T-helper 2 cell treated with Interferon-gamma antibody and Interleukin-4, amounts not matched to agents 100 ng/mL and 5 ng/mL, for 36 hours (primary cell): ENCODE measurements around the gene ANKRD13A. TPM values are rescaled to one million over a fixed set of nuclear protein-coding genes. Genes with fewer than 3 reads are reported as not detected.

ENCODE experiments used
- intact Hi-C: fragments of 100-400 bp; cut with micrococcal nuclease; formaldehyde crosslinking; loops from one replicate; pipeline ENCODE4 v1.15.1; 2023
- total RNA-seq: library from RNA; stranded (reverse); gene quantifications from 2 replicates; pipeline ENCODE4 v1.2.3, GENCODE V29; 2022

Gene ANKRD13A
- total RNA-seq: 82.5 and 83.6 TPM in 2 replicates

DNA sequence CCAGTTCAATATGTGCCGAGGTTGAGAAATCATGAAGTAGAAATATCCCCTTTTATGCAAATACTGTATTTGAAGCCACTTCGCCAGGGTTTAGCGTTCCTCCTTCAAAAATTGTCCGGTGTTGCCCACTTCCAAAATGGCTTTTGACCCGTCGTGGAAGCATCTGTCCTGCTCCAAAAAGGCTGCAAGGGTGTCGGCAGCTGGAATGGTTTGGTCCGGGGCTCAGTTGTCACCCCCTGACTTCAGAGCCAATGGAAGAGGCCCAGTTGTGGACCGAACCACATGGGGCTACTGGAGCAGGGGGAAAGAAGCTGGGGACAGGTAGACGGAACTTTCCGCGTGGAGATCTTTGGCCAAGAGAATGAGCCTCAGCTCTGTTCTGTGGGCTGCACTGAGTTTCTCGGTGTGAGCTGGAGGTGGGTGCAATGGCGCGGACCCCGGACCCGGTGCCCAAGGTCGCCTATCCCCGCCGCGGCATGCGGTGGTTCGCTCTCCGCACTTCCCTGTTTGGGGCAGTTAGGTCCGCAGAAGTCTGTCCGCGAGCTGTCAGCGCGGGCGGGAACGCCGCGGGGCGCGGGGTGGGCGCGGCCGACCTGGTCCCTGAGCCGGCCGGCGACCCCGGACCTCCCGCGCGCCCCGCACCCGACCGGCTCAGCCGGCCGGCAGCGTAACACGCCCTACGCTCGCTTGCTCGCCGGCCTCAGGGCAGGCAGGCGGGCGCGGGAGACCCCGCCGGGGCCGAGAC lies at the start of gene ANKRD13A:
Gene ANKRD13A (plus strand): TSS at position 527 of the 745 bp plus-strand sequence. CDS start 259 bp downstream, outside the sequence.
- intact Hi-C loops: loop anchor here (1.0 to 5.0 kb wide), 2 partner anchors 16 to 503 kb away; partner anchors contain the start of genes RAD9B and VPS29

- intact Hi-C loops: no loop called here
These were observed 48.6 kb upstream of the ANKRD13A start for GRCh38 chr12:109950625-109951024.

- intact Hi-C loops: no loop called here
These were observed 48.1 kb upstream of the ANKRD13A start for GRCh38 chr12:109951136-109951535.

DNA sequence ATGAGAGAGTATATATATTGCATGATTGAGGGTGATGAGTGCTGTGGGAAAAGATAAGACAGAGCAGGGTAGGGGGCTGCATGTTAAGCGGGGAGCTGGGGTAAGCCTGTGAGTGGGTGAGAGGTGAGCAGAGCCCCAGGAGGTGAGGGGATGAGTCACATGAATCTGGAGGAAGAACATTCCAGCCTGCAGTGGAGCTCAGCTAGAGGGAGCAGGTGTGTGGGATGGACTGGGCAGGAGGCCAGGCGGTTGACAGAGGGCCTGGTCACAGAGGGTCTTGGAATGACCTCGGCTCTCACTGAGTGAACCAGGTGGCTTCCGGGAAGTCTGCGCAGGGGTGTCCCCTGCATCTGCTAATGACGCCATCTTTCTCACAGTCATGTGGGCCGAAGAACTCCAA lies 47.5 kb upstream of the ANKRD13A start:
- intact Hi-C loops: no loop called here

- intact Hi-C loops: no loop called here
These were observed 46.9 kb upstream of the ANKRD13A start for GRCh38 chr12:109952160-109952858.

- intact Hi-C loops: no loop called here
These were observed 46.4 kb upstream of the ANKRD13A start for GRCh38 chr12:109952873-109953272.

DNA sequence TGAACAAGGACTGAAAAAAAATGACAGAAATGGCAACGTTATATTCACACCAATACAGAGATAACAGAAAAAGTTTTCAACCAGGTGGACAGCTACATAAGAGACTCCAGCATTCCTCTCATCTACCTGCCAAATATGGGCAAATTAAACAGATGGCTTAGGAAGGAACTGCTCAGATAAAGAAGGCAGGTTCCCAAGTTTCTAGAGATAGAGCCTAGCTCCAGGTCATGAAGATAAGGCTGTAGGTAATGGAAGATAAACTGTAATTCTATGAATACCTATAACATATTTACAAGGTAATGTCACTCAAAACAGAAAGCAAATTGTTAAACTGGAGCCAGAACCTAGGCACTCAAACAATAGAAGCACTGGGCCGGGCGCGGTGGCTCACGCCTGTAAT lies 45.6 kb upstream of the ANKRD13A start:
- intact Hi-C loops: no loop called here

DNA sequence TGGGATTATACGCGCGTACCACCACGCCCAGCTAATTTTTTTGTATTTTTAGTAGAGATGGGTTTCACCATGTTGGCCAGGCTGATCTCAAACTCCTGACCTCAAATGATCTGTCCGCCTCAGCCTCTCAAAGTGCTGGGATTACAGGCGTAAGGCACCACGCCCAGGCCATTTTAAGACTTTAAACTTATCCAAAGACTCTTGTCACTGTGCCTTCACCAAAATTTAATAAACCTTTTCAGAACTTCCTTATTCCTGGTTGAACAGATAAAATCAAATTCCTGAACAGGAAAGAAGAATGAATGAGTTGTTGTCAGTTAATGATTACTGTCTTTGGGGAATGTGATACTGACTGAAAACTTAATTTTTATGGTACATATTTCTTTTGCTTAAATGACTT lies 40.9 kb upstream of the ANKRD13A start:
- intact Hi-C loops: no loop called here

- intact Hi-C loops: no loop called here
These were observed 39.7 kb upstream of the ANKRD13A start for GRCh38 chr12:109959411-109960093.

- intact Hi-C loops: no loop called here
These were observed 38.0 kb upstream of the ANKRD13A start for GRCh38 chr12:109961201-109961600.

- intact Hi-C loops: no loop called here
These were observed 37.6 kb upstream of the ANKRD13A start for GRCh38 chr12:109961612-109962011.

DNA sequence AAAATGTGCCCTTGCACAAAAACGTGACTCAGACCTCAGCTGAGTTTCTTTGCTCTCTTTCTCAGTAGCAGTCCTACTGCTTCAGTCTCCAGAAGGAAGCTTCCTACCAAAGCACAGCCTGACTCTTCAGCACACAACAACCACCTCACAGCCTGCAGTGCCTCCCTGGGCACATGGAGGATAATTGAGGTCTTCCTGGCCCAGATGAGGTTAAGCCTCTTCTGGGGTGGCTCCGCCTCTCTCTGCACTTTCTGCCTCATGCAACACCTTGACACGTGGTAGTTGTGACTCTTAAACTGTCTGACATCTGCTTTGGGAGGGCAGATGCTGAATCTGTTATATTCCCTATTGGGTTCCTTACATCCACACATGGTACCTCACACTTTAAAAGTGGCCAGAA lies 36.8 kb upstream of the ANKRD13A start:
- intact Hi-C loops: no loop called here

DNA sequence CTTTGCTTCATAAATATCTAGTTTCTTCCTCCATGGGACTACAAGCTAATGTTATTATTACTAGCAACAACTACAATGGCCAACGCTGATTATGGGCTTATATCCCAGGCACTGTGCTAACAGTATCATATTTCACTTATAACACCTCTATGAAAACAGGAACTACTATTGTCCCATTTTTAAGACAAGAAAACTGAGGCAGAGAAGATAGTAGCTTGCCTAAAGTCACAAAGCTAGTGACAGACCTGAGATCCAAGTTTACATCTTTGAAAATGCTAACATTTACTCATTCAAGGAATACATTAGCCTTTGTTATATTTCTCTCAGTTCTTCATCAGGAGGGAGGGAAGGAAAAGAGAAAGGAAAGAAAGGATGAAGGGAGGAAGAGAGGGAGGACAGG lies 35.9 kb upstream of the ANKRD13A start:
- intact Hi-C loops: no loop called here

- intact Hi-C loops: no loop called here
These were observed 35.3 kb upstream of the ANKRD13A start for GRCh38 chr12:109963743-109964429.

DNA sequence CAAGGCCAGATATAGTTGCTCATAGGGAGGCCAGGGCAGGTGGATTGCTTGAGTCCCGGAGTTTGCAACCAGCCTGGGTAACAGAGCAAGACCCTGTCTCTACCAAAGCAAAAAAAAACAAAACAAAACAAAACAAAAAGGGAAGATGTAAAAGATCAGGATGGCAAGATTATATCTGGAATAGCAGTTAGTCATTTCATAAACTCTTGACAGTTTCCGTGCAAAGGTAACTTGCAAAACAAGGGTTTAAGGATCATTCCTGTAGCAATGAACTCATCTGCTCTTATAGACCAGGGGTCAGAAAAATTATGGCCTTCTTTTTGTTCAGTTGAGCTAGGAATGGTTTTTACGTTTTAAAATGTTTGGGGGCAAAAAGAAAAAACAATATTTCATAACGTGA lies 32.7 kb upstream of the ANKRD13A start:
- intact Hi-C loops: no loop called here

GRCh38 chr12:109967383-109968031 lies 31.7 kb upstream of the ANKRD13A start:
- intact Hi-C loops: no loop called here

- intact Hi-C loops: no loop called here
These were observed 31.2 kb upstream of the ANKRD13A start for GRCh38 chr12:109968032-109968420.

GRCh38 chr12:109968801-109969200 lies 30.4 kb upstream of the ANKRD13A start:
- intact Hi-C loops: no loop called here

- intact Hi-C loops: no loop called here
These were observed 26.4 kb upstream of the ANKRD13A start for GRCh38 chr12:109972821-109973220.

DNA sequence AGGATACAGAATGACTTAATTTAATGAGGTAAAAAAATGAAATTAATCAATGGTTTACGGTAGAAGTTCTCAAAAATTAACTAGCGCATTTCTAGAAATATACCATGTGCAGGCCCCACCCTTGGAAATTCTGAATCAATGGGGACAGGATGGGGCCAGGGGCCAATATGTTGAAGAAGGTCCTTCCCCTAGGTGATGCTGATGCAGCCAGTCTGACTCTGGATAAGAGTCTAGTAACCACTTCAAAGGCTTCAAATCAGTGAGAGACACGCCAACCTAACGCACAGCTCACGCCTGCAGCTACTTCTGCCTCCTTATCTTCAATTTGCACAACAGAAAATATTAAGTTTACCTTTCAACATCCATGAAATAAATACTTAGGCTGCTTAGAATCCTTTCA lies 17.9 kb upstream of the ANKRD13A start:
- intact Hi-C loops: loop anchor here (2.0 kb wide), 1 partner anchor 13 kb away; no protein-coding TSS in a partner anchor

DNA sequence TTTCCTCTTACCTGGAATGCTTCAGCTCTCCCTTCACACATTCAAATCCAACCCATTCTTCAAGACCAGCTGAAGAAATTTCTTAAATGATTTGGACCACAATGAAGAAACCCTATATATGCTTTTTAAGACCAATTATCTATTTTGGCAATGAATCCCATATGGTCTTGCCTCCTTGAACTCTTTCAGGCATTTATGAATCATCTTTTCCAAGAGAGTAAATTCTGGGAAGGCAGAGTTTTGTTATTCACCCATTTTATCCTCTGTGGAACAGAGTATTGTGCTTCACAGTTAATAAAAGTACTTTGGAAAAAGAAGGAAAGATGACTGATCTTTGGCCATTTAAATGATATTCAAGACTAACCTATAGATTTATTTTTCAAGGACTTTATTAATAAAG lies 17.0 kb upstream of the ANKRD13A start:
- intact Hi-C loops: no loop called here
